Liver (tissue), 9 donors: ENCODE results near the gene KRTAP4-5. TPM values are rescaled to one million over a fixed set of nuclear protein-coding genes. Genes with fewer than 3 reads are reported as not detected.

Source experiments
- DNase-seq: peaks from one replicate; pipeline ENCODE4 v3.0.0-alpha.2; 2017; ENCODE audit warnings: low spot score
- H3K27ac ChIP-seq, 2 donors: one replicate each; pipeline ENCODE4 v1.7.0; 2013; ENCODE audit warnings: inconsistent platforms in 2 of 2, low read length in 2 of 2, control low read depth in 1 of 2, low read depth in 1 of 2, mild to moderate bottlenecking in 1 of 2
- H3K27me3 ChIP-seq, 4 donors: one replicate each; pipeline versions ENCODE4 v1.6.1 to v1.7.0; 2013; ENCODE audit warnings: low read length in 3 of 4, inconsistent platforms in 1 of 4, mild to moderate bottlenecking in 1 of 4, moderate library complexity in 1 of 4; ENCODE audit not compliant: control insufficient read depth in 4 of 4, insufficient read depth in 4 of 4
- H3K36me3 ChIP-seq, 4 donors: one replicate each; pipeline versions ENCODE4 v1.6.1 to v1.7.0; 2013; ENCODE audit warnings: low read length in 3 of 4, mild to moderate bottlenecking in 3 of 4, low read depth in 1 of 4, moderate library complexity in 1 of 4; ENCODE audit not compliant: control insufficient read depth in 4 of 4, insufficient read depth in 3 of 4
- H3K4me1 ChIP-seq, 4 donors: one replicate each; pipeline versions ENCODE4 v1.6.1 to v1.7.0; 2013; ENCODE audit warnings: low read length in 3 of 4, mild to moderate bottlenecking in 3 of 4, moderate library complexity in 1 of 4; ENCODE audit not compliant: control insufficient read depth in 4 of 4, insufficient read depth in 4 of 4
- H3K4me3 ChIP-seq, 3 donors: one replicate each; pipeline versions ENCODE4 v1.6.1 to v1.7.0; 2013; ENCODE audit warnings: low read length in 3 of 3, control low read depth in 1 of 3, low read depth in 1 of 3, mild to moderate bottlenecking in 1 of 3
- H3K9ac ChIP-seq, 2 donors: one replicate each; pipeline ENCODE4 v1.7.0; 2013; ENCODE audit warnings: low read length in 2 of 2, mild to moderate bottlenecking in 2 of 2, moderate library complexity in 2 of 2, control low read depth in 1 of 2, low read depth in 1 of 2
- H3K9me3 ChIP-seq, 4 donors: one replicate each; pipeline versions ENCODE4 v1.6.1 to v1.7.0; 2013; ENCODE audit warnings: low read length in 3 of 4; ENCODE audit not compliant: control insufficient read depth in 4 of 4
- ATF3 ChIP-seq: IDR thresholded peaks from 2 replicates; pipeline ENCODE4 v1.6.1; 2016; ENCODE audit warnings: antibody characterized with exemption
- CTCF ChIP-seq: fragments of 150-350 bp; IDR thresholded peaks from 2 replicates; pipeline ENCODE4 v1.5.1; 2017; ENCODE audit warnings: improper control_type of control experiment, low read depth, low read length; ENCODE audit not compliant: missing input control
- EGR1 ChIP-seq, 2 donors: IDR thresholded peaks; 2 replicates each; pipeline ENCODE4 v1.6.1; 2016 to 2018; ENCODE audit warnings: antibody characterized with exemption in 2 of 2, low read depth in 2 of 2
- FOXA1 ChIP-seq: IDR thresholded peaks from 2 replicates; pipeline ENCODE4 v1.6.1; 2016; ENCODE audit warnings: antibody characterized with exemption
- FOXA2 ChIP-seq: IDR thresholded peaks from 2 replicates; pipeline ENCODE4 v1.6.1; 2016; ENCODE audit warnings: antibody characterized with exemption
- GABPA ChIP-seq, 2 donors: IDR thresholded peaks in 1 of 2; conservative IDR thresholded peaks in 1 of 2; 2 replicates each; pipeline ENCODE4 v1.6.1; 2016; ENCODE audit warnings: antibody characterized with exemption in 2 of 2, mild to moderate bottlenecking in 1 of 2, moderate library complexity in 1 of 2
- HNF4A ChIP-seq, 2 donors: conservative IDR thresholded peaks; 2 replicates each; pipeline ENCODE4 v1.6.1; 2016; ENCODE audit warnings: antibody characterized with exemption in 2 of 2, mild to moderate bottlenecking in 2 of 2
- HNF4G ChIP-seq: IDR thresholded peaks from 2 replicates; pipeline ENCODE4 v1.6.1; 2016; ENCODE audit warnings: antibody characterized with exemption
- JUND ChIP-seq, 2 donors: IDR thresholded peaks; 2 replicates each; pipeline ENCODE4 v1.6.1; 2016; ENCODE audit warnings: antibody characterized with exemption in 2 of 2
- MAX ChIP-seq: IDR thresholded peaks from 2 replicates; pipeline ENCODE4 v1.6.1; 2016; ENCODE audit warnings: antibody characterized with exemption
- NR2F2 ChIP-seq: IDR thresholded peaks from 2 replicates; pipeline ENCODE4 v1.6.1; 2016; ENCODE audit warnings: antibody characterized with exemption
- RAD21 ChIP-seq, 2 donors: IDR thresholded peaks; 2 replicates each; pipeline ENCODE4 v1.6.1; 2016; ENCODE audit warnings: antibody characterized with exemption in 2 of 2, mild to moderate bottlenecking in 2 of 2
- REST ChIP-seq: IDR thresholded peaks from 2 replicates; pipeline ENCODE4 v1.6.1; 2016; ENCODE audit warnings: antibody characterized with exemption, mild to moderate bottlenecking
- RXRA ChIP-seq, 2 donors: IDR thresholded peaks; 2 replicates each; pipeline ENCODE4 v1.6.1; 2017 to 2018; ENCODE audit warnings: antibody characterized with exemption in 2 of 2, mild to moderate bottlenecking in 1 of 2
- SP1 ChIP-seq: IDR thresholded peaks from 2 replicates; pipeline ENCODE4 v1.6.1; 2018; ENCODE audit warnings: antibody characterized with exemption, mild to moderate bottlenecking
- TAF1 ChIP-seq: conservative IDR thresholded peaks from 2 replicates; pipeline ENCODE4 v1.6.1; 2016; ENCODE audit warnings: antibody characterized with exemption, mild to moderate bottlenecking
- YY1 ChIP-seq: IDR thresholded peaks from 2 replicates; pipeline ENCODE4 v1.6.1; 2016; ENCODE audit warnings: antibody characterized with exemption, mild to moderate bottlenecking
- ZBTB33 ChIP-seq: IDR thresholded peaks from 2 replicates; pipeline ENCODE4 v1.6.1; 2016; ENCODE audit warnings: antibody characterized with exemption
- WGBS: extraction: QIAGEN DNeasy Blood & Tissue Kit; methylation state at CpG from one replicate; pipeline ENCODE4 v1.1.7; 2013; 5-methylcytosine and 5-hydroxymethylcytosine counted together
- polyA plus RNA-seq, 2 donors: library from polyadenylated mRNA; stranded (reverse) in 1 of 2; unstranded in 1 of 2; fragments of 200-250 nt in 1 of 2; fragments of >200 nt in 1 of 2; fragmentation: Nextera tagmentation in 1 of 2; extraction: Ambion mirVana in 1 of 2; gene quantifications; one replicate each; pipeline versions ENCODE4 v1.2.1 to v1.2.3, GENCODE V29; 2013 to 2015
- total RNA-seq, 2 donors: library from RNA; depleted of rRNA; stranded (reverse); fragments of >200 nt; gene quantifications; one replicate each; pipeline ENCODE4 v1.2.3, GENCODE V29; 2014
- donor health status: healthy.
- donor health status: healthy.
- donor health status: healthy.
- donor health status: healthy.
- donor health status: healthy.

KRTAP4-5 gene
- total and polyA plus RNA-seq, 4 donors: not detected

GRCh38 chr17:41116297-41116696 lies 33.3 kb downstream of the KRTAP4-5 start:
- H3K36me3 ChIP-seq: no peaks in the 10 kb centered on the region
- no peak overlapping the region for H3K4me3 ChIP-seq
- peaks cover 0 to 4% (median 0%) of the 10 kb centered on the region in 4 donors for H3K27me3 ChIP-seq
- H3K9me3 ChIP-seq: no peaks in the 10 kb centered on the region
- H3K9ac ChIP-seq: no peak overlapping the region
- H3K4me1 ChIP-seq: no peaks in the 10 kb centered on the region
- no peak overlapping the region for H3K27ac ChIP-seq
- 61% methylated on average over 5 of the region's 5 CpGs for WGBS
- TF ChIP-seq REST: no peak
- no peak for TF ChIP-seq ZBTB33
- no peak for TF ChIP-seq FOXA1
- TF ChIP-seq NR2F2: no peak
- TF ChIP-seq YY1: no peak
- no peak for TF ChIP-seq RAD21 (IDR thresholded peaks at IDR 0.05)
- TF ChIP-seq ATF3: no peak
- TF ChIP-seq HNF4A (conservative IDR thresholded peaks at IDR 0.05): no peak
- TF ChIP-seq GABPA (IDR thresholded peaks at IDR 0.05 in 1 of 2, conservative IDR thresholded peaks at IDR 0.05 in 1 of 2): no peak
- no peak for TF ChIP-seq CTCF
- TF ChIP-seq FOXA2: no peak
- TF ChIP-seq SP1: no peak
- no peak for TF ChIP-seq MAX
- TF ChIP-seq EGR1 (IDR thresholded peaks at IDR 0.05; ENCODE audit: low read depth in 2 of 2): no peak
- TF ChIP-seq RXRA (IDR thresholded peaks at IDR 0.05): no peak
- TF ChIP-seq HNF4G: no peak
- no peak for TF ChIP-seq TAF1
- no peak for TF ChIP-seq JUND (IDR thresholded peaks at IDR 0.05)
- DNase-seq: no peak
